WTC11 (cell line): Measurements from ENCODE around the gene CRYGC.

Source experiments
- CTCF ChIP-seq: fragments of 200-600 bp; IDR thresholded peaks from 2 replicates; pipeline ENCODE4 v1.8.0; 2022; ENCODE audit warnings: antibody characterized with exemption
- IRF2 ChIP-seq: sonication (generic); formaldehyde crosslinking; IDR thresholded peaks from 2 replicates; pipeline ENCODE4 v1.8.0; 2022; ENCODE audit warnings: low read depth, missing genetic modification reagents, borderline replicate concordance
- ZNF416 ChIP-seq: fragments of 250-450 bp; sonication (Bioruptor Pico); IDR thresholded peaks from 2 replicates; pipeline ENCODE4 v1.9.0; 2021; ENCODE audit warnings: mild to moderate bottlenecking, inconsistent platforms

- TF ChIP-seq CTCF = no peak
- no peak for TF ChIP-seq ZNF416 (CRISPR knock-in tag)
- no peak for TF ChIP-seq IRF2
Observed at GRCh38 chr2:208103616-208104015, 26.0 kb downstream of the CRYGC start.
